Esophagus squamous epithelium (tissue), 5 donors: ENCODE measurements around the gene TREH. TPM values are rescaled to one million over a fixed set of nuclear protein-coding genes. Genes with fewer than 3 reads are reported as not detected.

ENCODE experiments used
- DNase-seq: peaks from one replicate; lab custom pipeline; 2025; lab: John Stamatoyannopoulos, UW
- H3K27ac ChIP-seq, 4 donors: fragments of 200-600 bp; sonication (generic); one replicate each; pipeline ENCODE4 v1.5.1; 2016 to 2019; ENCODE audit warnings: mild to moderate bottlenecking in 1 of 4
- H3K27me3 ChIP-seq, 4 donors: fragments of 200-600 bp; sonication (generic); 1 replicate in 3 of 4; 2 replicates in 1 of 4; pipeline versions ENCODE4 v1.5.1 to v1.6.0; 2017 to 2021; ENCODE audit warnings: antibody characterized with exemption in 1 of 4
- H3K36me3 ChIP-seq, 3 donors: fragments of 200-600 bp; sonication (generic); one replicate each; pipeline ENCODE4 v1.5.1; 2016 to 2019
- H3K4me1 ChIP-seq, 3 donors: fragments of 200-600 bp; sonication (generic); one replicate each; pipeline ENCODE4 v1.5.1; 2017 to 2019
- H3K4me3 ChIP-seq, 4 donors: fragments of 200-600 bp; sonication (generic); 1 replicate in 3 of 4; 2 replicates in 1 of 4; pipeline ENCODE4 v1.5.1; 2016 to 2019; ENCODE audit warnings: mild to moderate bottlenecking in 2 of 4, moderate library complexity in 1 of 4
- H3K9me3 ChIP-seq, 3 donors: fragments of 200-600 bp; sonication (generic); one replicate each; pipeline ENCODE4 v1.5.1; 2016 to 2019
- CTCF ChIP-seq, 6 experiments: fragments of 450-650 bp in 4 of 6; fragments of 200-600 bp in 2 of 6; sonication (generic) in 2 of 6; IDR thresholded peaks; one replicate each; pipeline ENCODE4 v1.5.1; 2016 to 2019; ENCODE audit warnings: antibody characterized with exemption in 6 of 6, mild to moderate bottlenecking in 4 of 6, moderate library complexity in 4 of 6
- POLR2A ChIP-seq, 4 donors: fragments of 450-650 bp; IDR thresholded peaks; one replicate each; pipeline ENCODE4 v1.6.1; 2017; ENCODE audit warnings: antibody characterized with exemption in 4 of 4, mild to moderate bottlenecking in 4 of 4, moderate library complexity in 3 of 4
- WGBS, 2 donors: methylation state at CpG; one replicate each; pipeline ENCODE4 v1.1.5; 2018; 5-methylcytosine and 5-hydroxymethylcytosine counted together
- intact Hi-C: fragments of 100-400 bp; cut with DNase I; formaldehyde crosslinking; loops from one replicate; pipeline ENCODE4 v1.15.0; 2022
- total RNA-seq, 4 donors: library from RNA; depleted of rRNA; stranded (reverse); fragments of >200 nt; gene quantifications; one replicate each; pipeline ENCODE4 v1.1.0, GENCODE V29; 2016
- donor health status: DM: yes; HTN: yes; CAD: no.

Gene TREH
- total RNA-seq, 4 donors from 2014 or later, result 0.09 to 0.57 TPM; not detected in 2

GRCh38 chr11:118644496-118644895, 35.0 kb downstream of the TREH start:
- Histone ChIP-seq H3K27ac (no peak overlapping the region), H3K27me3 (no peaks in the 10 kb centered on the region), H3K4me3 (no peak overlapping the region), H3K9me3 (no peaks in the 10 kb centered on the region), H3K4me1 (peaks cover 0 to 16% (median 3%) of the 10 kb centered on the region in 3 donors), H3K36me3 (peaks cover 0 to 100% (median 3%) of the 10 kb centered on the region in 3 donors)
- DNase-seq, result no peak
- no peak for TF ChIP-seq POLR2A (IDR thresholded peaks at IDR 0.05)
- TF ChIP-seq CTCF (IDR thresholded peaks at IDR 0.05), result no peak
- intact Hi-C loops, result no loop called here
- 93 to 94% methylated on average over 7 to 8 of the region's 10 CpGs for WGBS, 2 donors

- H3K27ac ChIP-seq, result no peak overlapping the region
- no peaks in the 10 kb centered on the region for H3K9me3 ChIP-seq
- no peak for DNase-seq
- H3K4me1 ChIP-seq, result peaks cover 0 to 16% (median 3%) of the 10 kb centered on the region in 3 donors
- no peaks in the 10 kb centered on the region for H3K27me3 ChIP-seq
- H3K4me3 ChIP-seq, result no peak overlapping the region
- intact Hi-C loops, result no loop called here
- H3K36me3 ChIP-seq, result peaks cover 0 to 100% (median 3%) of the 10 kb centered on the region in 3 donors
- WGBS, 2 donors, result 80% methylated on average over 1 of the region's 7 CpGs; no CpG with 5 or more reads in 1 of the 2 donors
- TF ChIP-seq CTCF (IDR thresholded peaks at IDR 0.05) (no peak), POLR2A (IDR thresholded peaks at IDR 0.05) (no peak)
Observed at GRCh38 chr11:118643995-118644345, 35.5 kb downstream of the TREH start.

- intact Hi-C loops, result no loop called here
- no peak for TF ChIP-seq CTCF (IDR thresholded peaks at IDR 0.05)
- TF ChIP-seq POLR2A (IDR thresholded peaks at IDR 0.05), result no peak
- H3K27ac ChIP-seq, result no peak overlapping the region
- DNase-seq, result no peak
- WGBS, 2 donors, result 67 to 73% methylated on average over 1 to 3 of the region's 11 CpGs
- no peaks in the 10 kb centered on the region for H3K27me3 ChIP-seq
- peaks cover 0 to 16% (median 3%) of the 10 kb centered on the region in 3 donors for H3K4me1 ChIP-seq
- H3K9me3 ChIP-seq, result no peaks in the 10 kb centered on the region
- no peak overlapping the region for H3K4me3 ChIP-seq
- peaks cover 0 to 100% (median 3%) of the 10 kb centered on the region in 3 donors for H3K36me3 ChIP-seq
Observed at GRCh38 chr11:118643142-118643994, 36.1 kb downstream of the TREH start.

- WGBS, 2 donors, result 76 to 78% methylated on average over 9 to 11 of the region's 11 CpGs
- Histone ChIP-seq H3K4me1 (peaks cover 0 to 26% (median 3%) of the 10 kb centered on the region in 3 donors), H3K27me3 (no peaks in the 10 kb centered on the region), H3K9me3 (no peaks in the 10 kb centered on the region), H3K36me3 (peaks cover 0 to 98% (median 3%) of the 10 kb centered on the region in 3 donors), H3K27ac (no peak overlapping the region), H3K4me3 (no peak overlapping the region)
- no peak for DNase-seq
- TF ChIP-seq POLR2A (IDR thresholded peaks at IDR 0.05) (no peak), CTCF (IDR thresholded peaks at IDR 0.05) (no peak)
- intact Hi-C loops, result no loop called here
Observed at GRCh38 chr11:118641397-118642019, 37.9 kb downstream of the TREH start.
